SK-N-SH (cell line): ENCODE results near the gene LRRC32.

Experiments used
- FOXM1 ChIP-seq: IDR thresholded peaks from 2 replicates; pipeline ENCODE4 v1.4.0; 2012; ENCODE audit warnings: low read depth, mild to moderate bottlenecking
- TF ChIP-seq, protein P1 (sequence below): IDR thresholded peaks from 2 replicates; pipeline ENCODE4 v1.6.1; 2012; ENCODE audit warnings: mild to moderate bottlenecking, low read depth, low read length, moderate library complexity
- TF ChIP-seq, protein P2 (sequence below): IDR thresholded peaks from 2 replicates; pipeline ENCODE4 v1.4.0; 2012; ENCODE audit warnings: low read depth, borderline replicate concordance

- TF ChIP-seq FOXM1: no peak
- TF ChIP-seq, protein P1, sequence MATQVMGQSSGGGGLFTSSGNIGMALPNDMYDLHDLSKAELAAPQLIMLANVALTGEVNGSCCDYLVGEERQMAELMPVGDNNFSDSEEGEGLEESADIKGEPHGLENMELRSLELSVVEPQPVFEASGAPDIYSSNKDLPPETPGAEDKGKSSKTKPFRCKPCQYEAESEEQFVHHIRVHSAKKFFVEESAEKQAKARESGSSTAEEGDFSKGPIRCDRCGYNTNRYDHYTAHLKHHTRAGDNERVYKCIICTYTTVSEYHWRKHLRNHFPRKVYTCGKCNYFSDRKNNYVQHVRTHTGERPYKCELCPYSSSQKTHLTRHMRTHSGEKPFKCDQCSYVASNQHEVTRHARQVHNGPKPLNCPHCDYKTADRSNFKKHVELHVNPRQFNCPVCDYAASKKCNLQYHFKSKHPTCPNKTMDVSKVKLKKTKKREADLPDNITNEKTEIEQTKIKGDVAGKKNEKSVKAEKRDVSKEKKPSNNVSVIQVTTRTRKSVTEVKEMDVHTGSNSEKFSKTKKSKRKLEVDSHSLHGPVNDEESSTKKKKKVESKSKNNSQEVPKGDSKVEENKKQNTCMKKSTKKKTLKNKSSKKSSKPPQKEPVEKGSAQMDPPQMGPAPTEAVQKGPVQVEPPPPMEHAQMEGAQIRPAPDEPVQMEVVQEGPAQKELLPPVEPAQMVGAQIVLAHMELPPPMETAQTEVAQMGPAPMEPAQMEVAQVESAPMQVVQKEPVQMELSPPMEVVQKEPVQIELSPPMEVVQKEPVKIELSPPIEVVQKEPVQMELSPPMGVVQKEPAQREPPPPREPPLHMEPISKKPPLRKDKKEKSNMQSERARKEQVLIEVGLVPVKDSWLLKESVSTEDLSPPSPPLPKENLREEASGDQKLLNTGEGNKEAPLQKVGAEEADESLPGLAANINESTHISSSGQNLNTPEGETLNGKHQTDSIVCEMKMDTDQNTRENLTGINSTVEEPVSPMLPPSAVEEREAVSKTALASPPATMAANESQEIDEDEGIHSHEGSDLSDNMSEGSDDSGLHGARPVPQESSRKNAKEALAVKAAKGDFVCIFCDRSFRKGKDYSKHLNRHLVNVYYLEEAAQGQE: no peak
- TF ChIP-seq, protein P2, sequence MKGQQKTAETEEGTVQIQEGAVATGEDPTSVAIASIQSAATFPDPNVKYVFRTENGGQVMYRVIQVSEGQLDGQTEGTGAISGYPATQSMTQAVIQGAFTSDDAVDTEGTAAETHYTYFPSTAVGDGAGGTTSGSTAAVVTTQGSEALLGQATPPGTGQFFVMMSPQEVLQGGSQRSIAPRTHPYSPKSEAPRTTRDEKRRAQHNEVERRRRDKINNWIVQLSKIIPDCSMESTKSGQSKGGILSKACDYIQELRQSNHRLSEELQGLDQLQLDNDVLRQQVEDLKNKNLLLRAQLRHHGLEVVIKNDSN: no peak
Measured at GRCh38 chr11:76719281-76719680, 48.7 kb upstream of the LRRC32 start.
